Keratinocyte (primary cell): ENCODE measurements around the gene GJA4.

Source experiments
- CTCF ChIP-seq, 3 experiments: IDR thresholded peaks in 1 of 3; conservative IDR thresholded peaks in 1 of 3; optimal IDR thresholded peaks in 1 of 3; 2 replicates in 2 of 3; 3 replicates in 1 of 3; pipeline versions ENCODE3 to v1.5.1; 2011; ENCODE audit warnings: low read length in 3 of 3, mild to moderate bottlenecking in 3 of 3, moderate library complexity in 2 of 3, control low read depth in 1 of 3, inconsistent platforms in 1 of 3; ENCODE audit not compliant: insufficient read depth in 2 of 3; ENCODE audit errors: extremely low read depth in 1 of 3
- EZH2 ChIP-seq: IDR thresholded peaks from one replicate; pipeline ENCODE4 v1.6.1; 2012; ENCODE audit warnings: inconsistent platforms, mild to moderate bottlenecking, low read length, moderate library complexity

DNA sequence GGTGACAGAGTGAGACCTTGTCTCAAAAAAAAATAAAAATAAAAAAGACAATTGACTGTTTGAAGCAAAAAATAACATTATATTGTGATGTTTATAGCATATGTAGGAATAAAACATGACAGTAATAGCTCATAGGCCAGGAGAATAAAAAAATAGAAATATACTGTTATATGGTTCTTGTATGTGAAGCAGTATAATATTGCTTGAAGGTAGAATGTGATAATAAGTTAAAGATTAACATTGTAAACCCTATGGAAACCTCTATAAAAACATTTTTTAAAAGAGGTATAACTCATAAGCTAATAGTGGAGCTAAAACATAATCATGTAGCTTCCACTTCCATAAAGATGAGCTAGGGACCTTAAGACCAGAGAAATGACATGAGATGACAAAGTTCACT, 23.5 kb downstream of the GJA4 start:
- TF ChIP-seq CTCF (optimal IDR thresholded peaks at IDR 0.05 in 1 of 3, IDR thresholded peaks at IDR 0.05 in 1 of 3, conservative IDR thresholded peaks at IDR 0.05 in 1 of 3; ENCODE audit: extremely low read depth in 1 of 3, insufficient read depth in 2 of 3, low read length in 3 of 3): no peak
- TF ChIP-seq EZH2: no peak
